ENCODE data around the gene HABP4. TPM values are rescaled to one million over a fixed set of nuclear protein-coding genes. Genes with fewer than 3 reads are reported as not detected.

Gene HABP4
- total RNA-seq, 1 experiment from 2014 or later, result 41.0 TPM

DNA sequence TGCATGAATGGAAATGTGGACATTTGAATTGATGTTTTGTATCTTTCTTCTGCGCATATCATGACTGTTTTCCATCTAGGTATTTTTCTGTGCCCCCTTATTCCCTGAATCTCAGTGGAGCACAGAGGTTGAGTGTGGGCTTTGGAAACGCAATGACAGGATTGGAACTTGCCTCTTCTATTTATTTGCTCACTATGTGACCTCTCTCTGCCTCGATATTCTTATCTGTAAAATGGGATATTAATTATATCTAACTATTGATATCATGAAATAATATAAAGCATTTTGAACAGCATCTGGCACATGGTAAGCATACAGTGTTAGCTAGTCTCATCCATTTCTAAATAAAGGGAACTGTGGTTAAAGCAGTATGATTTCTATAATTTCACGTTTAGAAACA, 26.0 kb downstream of the HABP4 start:
- DNase-seq (ENCODE audit: low spot score), result no peak

DNA sequence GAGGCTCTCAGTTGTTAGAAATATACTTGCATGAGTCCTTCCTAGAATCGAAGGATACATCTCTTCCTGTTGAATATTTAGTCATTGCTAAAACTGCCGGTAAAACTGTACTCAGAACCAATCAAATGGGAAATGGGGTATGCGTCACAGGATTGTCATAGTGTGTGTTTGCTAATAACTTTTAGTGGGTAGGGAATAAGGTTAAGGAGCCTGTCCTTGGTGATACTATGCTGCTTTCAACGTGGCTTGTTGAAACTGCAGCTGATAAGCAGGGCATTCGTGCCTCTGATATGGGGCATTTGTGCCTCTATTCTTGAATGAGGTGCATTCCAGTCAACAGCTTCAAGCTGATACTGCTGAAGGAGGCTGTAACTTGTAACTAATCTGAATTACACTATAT, 26.6 kb downstream of the HABP4 start:
- peak; percentile 45 for DNase-seq (ENCODE audit: low spot score)

DNA sequence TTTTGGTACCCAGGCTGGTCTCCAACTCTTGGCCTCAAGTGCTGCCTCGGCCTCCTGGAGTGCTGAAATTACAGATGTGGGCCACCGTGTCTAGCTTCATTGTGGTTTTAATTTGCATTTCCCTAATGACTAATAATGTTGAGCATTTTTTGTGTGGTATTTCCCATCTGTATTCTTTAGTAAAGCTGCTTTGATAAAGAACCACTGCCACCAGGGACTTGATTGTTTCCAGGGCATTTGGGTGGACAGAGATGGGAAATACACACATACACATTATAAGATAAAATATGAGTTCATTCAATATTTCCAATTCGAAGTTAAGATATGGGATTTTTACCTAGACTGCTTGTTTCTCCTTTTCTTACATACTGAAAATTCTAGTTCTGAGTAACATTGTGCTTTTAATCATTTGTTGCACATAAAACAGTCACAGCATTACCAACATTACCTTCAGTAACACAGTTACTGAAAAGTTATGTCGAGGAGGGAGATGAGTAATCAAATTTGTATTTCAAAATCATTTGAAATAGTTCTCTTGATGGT, 28.9 kb downstream of the HABP4 start:
- DNase-seq (ENCODE audit: low spot score), result no peak

DNA sequence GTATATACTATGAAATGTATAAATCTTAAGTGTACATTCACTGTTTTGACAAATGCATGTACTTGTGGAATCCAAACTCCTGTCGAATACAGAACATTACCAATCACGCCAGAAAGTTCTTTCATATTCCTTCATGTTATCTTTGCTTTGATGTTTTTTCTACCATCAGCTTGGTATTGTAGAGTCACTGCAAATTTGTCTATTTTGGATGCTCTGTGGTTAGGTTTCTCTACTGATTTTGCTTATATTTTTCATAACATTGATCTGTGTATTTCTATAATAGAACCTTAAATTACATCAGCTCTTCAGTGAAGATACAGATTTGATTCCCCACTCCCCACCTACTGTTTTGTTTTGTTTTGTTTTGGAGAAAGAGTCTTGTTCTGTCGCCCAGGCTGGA, 30.8 kb downstream of the HABP4 start:
- DNase-seq (ENCODE audit: low spot score), result no peak

DNA sequence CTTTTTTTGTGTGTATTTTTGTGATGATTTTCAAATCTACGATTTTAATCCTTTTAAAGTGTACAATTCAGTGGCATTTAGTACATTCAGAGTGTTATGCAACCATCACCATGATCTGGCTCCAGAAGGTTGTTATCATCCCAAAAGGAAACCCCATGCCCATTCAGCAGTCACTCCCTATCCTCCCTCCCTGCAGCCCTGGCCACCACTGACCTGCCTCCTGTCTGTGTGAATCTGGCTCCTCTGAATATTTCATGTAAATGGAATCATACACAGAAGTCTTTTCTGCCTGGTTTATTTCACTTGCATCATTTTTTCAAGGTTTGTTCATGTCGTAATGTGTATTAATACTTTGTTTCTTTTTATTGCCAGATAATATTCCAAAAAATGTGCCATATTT, 32.5 kb downstream of the HABP4 start:
- no peak for DNase-seq (ENCODE audit: low spot score)

DNA sequence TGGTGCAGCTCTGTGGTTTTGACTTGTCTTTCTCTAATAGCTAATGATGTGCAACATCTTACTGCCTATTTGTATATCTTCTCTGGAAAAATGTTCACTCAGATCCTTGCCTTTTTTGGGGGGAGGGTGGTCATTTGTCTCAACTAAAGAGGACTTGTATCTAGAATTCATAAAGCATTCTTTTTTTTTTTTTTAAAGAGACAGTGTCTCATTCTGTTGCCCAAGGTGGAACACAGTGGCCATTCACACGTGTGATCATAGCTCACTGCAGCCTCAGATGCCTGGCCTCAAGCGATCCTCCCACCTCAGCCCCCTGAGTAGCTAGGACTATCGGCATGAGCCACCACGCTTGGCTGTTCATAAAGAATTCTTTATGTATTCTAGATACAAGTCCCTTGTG, 33.2 kb downstream of the HABP4 start:
- DNase-seq (ENCODE audit: low spot score), result no peak

DNA sequence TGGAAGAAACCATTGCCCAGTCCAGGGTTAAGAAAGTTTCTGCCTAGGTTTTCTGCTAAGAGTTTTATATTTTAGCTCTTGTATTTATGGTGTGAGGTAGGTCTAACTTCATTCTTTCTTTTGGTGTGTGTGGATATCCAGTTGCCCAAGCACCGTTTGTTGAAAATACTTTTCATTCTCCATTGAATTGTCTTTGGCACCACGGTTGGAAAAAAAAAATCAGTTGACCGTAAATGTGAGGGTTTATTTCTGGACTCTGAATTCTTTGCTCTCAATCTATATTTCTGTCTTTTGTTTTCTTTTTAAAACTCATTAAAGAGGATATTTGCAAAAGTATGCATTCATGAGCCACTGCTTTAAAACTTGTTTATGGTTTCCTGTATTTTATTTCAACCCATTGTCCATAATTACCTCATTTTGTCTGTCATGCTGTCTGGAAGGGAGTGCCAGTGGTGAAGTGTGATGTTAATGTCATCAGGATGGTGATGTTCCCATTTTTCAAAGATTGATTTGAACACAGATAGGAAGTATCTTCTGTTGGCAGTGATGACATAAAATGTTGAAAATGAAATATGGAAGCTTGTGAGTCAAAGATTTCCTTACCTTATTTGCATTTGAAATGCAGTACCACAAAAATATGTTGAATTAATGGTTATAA, 33.9 kb downstream of the HABP4 start:
- no peak for DNase-seq (ENCODE audit: low spot score)

DNA sequence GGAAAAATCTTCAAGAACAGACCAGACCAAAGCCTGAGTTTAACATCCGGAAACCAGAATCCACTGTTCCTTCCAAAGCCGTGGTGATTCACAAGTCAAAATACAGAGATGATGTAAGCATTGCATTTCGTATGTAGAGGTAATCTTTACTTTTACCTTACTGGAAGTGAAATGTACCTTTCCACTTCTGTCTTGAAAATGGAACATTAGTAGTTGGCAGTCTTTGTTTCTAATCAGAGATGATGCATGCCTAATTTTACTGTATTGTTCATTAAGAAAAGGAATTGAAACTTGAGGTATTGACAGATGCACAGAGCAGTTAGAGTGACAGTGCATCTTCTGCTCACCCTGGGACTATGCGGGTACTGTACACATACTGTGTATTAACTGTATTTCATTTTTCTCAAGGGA, 34.6 kb downstream of the HABP4 start:
- DNase-seq (ENCODE audit: low spot score), result no peak

DNA sequence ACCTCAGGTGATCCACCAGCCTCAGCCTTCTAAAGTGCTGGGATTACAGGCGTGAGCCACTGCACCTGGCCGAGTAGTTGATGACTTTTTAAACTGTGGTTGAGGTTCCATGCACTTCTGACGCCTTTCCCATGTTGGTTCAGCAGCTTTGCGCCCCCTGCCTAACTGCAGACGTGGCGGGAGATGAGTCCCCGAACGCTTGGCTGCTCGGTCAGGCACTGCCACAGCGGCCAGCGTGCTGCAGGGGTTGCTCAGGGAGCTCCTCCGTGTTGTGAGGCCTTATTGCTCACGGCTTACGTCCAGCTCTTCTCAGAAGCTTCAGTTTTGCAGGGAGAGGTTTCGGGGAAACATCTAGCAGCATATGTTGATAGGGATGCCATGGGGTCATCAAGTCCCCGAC, 35.3 kb downstream of the HABP4 start:
- no peak for DNase-seq (ENCODE audit: low spot score)

DNA sequence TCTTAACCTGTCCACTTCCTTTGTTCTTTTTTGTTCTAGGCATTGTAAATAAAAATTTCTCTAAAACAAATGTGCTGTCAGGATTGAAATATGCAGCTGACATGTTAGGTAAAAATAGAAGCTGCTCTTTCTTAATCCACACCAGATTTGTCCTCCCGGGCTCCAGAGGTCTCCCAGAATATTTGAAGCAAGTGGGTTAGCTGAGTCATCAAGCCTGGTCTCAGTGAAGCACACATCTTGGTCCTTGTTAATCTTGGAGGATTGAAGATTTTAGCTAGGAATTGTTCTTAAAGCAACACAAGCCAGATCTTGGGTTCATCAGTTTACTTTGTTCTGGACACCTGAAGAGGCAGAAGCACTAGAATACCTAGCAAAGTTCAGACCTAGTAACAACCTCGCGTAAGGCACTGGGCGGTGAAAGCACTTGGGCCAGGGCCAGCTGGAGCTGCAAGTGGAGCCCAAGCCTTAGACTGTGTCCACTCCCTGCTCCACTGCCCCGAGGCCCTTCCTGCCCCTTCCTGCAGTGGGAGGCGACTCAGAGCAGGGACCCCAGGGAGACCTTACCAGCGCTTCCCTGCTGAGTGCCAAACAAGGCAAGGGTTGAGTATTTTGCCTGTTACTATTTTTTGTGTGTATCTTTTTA, 36.5 kb downstream of the HABP4 start:
- DNase-seq (ENCODE audit: low spot score), result peak; percentile 54

DNA sequence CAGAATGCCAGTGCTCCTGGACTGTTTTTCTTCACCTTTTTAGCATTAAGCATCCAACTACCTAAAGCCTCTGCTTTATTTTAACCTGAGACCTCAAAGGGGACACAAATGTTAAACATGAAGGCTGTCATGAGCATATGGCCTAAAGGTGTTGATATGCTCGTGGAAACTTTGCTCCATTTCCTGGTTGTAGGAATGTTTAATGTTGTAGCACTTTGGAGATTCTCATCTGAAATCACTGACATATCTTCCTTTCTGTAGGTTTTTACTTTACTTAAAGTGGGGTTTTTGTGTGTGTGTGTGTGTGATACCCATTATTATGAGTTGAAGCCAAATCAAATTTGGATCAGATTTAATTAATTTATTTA, 37.0 kb downstream of the HABP4 start:
- DNase-seq (ENCODE audit: low spot score), result no peak

DNA sequence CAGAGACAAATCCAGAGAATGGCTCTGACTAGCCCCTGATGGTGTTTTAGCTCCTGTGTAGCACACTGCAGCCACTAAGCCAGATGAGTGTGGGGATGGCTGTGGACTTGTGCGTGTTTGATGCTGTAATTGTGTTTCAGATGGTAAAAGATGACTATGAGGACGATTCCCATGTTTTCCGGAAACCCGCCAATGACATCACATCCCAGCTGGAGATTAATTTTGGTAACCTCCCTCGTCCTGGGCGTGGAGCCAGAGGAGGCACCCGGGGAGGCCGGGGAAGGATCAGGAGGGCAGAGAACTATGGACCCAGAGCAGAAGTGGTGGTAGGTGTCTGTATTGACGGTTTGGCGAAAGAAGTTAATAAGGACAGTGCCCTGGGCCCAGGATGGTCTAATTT, 38.0 kb downstream of the HABP4 start:
- no peak for DNase-seq (ENCODE audit: low spot score)

DNA sequence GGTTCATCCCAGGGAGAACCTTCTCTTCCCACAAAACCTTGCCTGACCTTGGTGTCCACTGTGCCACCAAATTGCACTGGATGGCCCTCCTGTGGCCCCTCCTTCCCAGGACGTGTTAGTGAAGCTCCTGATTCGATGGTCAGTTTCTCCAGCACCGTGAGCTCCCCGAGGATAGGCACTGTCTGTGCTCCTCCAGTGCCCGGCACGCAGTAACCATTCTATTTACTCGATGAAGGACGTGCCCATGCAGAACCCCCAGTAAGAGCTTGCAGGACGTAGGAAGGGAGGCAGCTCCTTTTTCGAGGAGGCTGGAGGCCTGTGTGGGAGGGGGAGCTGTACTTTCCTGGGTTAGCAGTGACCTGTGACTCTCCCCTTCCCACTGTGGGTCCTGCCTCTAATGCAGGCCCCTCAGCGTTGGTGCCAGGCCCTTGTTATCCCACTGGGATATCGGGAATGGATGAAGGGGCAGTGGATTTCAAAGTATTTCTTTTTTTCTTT, 39.6 kb downstream of the HABP4 start:
- DNase-seq (ENCODE audit: low spot score), result no peak

DNA sequence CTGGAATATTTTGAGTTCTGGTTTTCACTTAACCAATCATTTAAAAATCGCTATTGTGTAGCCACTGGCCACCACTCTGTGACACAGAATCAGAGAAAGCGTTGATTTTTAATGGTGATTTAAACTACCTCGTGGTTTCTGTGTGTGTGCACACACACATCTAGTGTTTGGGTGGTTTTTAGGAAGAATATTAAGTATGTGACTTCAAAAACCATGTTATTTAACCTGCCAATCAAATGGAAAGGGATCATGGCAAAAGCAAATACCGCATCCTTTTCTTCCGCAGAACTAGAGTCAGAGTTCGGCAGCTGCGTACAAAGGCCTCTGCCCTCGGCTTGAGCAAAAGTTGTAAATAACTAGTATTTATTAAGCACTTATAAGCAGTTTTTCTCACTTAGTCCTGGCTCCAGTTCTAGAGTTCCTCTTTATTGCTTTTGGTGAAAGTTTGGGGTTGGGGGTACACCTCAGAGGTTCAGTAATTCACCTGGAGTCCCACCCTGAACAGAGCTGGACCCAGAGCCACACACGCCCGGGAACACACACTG, 40.6 kb downstream of the HABP4 start:
- DNase-seq (ENCODE audit: low spot score), result no peak

DNA sequence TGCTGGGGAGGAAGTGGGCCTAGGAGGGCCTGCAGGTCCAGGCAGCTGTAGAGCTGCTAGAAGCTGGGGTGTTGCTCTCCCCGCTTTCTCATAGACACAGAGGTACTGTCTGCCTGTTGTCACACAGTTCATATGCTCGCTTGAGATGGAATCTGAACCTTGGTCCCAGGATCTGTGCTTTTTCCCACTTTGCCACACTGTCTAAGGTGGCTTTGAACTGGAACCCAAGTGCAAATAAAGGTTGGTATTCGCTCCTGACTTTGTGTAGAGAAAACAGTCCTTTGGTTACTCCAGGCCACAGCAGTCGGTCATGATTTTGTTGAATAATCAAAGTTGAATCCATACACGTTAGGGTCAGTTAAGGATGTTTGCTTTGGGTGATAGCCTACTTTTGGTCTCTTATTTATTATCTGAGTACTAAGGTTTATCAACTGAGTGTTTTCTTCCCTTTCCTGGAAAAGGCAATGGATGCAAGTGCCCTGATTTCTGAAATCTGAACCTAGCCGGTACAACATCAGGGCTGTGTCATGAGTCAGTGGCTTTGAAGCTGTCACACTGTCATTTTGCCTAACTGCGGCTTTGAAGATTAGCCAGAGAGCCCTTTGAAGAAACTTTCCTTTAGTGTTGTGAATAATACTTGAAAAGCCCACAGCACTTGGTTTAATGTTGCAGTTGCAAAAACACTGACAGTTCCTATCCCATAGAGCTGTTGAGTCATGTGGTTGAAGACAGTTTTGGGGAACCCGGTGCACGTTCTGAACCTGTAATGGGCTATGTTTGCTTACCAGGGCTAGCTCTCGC, 41.3 kb downstream of the HABP4 start:
- DNase-seq (ENCODE audit: low spot score), result no peak

DNA sequence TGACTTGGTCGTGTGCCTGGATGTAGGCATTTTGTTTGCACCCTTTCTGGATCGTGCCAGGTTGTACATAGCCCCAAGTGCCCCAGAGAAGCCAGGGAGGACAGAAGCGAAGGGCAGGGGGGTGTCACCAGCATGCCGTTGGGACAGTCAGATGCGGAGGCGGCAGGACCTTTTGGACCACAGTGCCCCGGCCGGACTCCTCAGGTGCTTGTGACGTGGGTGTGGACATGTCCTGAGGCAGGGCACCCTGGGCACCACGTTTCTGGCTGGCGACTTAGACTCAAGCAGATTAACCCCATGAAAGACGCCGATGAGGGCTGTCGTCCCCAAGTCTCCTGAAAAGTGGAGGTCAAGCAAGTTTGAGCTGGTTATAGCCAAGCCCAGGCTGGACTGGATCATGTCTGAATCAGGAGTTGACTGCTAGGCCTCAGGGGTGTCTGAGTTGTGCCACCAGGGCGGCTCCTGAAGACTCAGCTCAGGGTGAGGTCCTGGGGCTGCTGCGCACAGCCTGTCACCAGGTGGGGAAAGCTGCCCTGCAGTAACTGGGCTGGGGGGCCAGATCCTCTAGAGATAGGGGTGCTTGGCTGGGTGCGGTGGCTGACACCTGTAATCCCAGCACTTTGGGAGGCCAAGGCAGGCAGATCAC, 42.0 kb downstream of the HABP4 start:
- DNase-seq (ENCODE audit: low spot score), result no peak

DNA sequence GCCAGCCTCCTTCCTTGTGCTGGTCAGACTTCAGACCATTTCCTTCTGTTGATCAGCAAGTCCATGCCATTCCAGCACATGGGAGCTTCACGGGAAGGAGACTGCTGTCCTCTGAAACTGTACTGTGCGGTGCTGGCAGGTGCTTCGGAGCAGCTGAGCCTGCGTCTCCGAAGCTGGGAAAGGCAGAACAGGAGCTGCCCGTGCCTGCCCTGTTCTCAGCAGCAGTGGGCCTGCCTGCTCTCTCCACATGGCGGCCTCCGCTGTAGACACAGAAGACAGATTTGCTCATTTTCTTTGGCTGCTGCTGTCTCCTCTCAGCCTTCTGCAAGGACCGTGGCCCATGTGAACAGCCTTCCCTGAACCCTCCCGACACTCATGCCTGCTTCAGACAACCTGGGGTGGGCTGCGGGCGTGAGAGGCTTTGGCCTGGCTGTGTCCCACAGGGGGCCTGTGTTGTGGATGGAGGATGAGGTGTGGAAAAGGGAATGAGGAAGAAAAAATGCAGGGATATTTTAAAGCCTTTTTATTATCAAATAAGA, 43.1 kb downstream of the HABP4 start:
- DNase-seq (ENCODE audit: low spot score), result no peak

DNA sequence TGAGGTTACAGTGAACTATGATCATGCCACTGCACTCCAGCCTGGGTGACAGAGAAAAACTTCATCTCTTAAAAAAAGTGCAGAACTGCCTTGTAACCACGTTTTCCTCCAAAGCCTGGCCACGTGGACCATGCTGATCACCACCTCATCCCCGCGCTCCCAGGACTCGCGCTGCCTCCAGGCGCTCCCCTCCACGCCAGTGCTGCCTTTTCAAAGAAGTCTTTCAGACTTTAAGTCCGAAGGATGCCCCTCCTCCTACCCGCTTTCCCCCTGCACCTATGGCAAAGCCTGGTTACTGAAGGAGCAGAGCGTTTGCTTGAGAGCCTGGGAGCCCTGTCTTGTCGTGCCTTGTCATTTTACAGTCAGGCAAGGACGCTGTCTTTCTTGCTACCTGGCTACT, 43.8 kb downstream of the HABP4 start:
- DNase-seq (ENCODE audit: low spot score), result no peak

DNA sequence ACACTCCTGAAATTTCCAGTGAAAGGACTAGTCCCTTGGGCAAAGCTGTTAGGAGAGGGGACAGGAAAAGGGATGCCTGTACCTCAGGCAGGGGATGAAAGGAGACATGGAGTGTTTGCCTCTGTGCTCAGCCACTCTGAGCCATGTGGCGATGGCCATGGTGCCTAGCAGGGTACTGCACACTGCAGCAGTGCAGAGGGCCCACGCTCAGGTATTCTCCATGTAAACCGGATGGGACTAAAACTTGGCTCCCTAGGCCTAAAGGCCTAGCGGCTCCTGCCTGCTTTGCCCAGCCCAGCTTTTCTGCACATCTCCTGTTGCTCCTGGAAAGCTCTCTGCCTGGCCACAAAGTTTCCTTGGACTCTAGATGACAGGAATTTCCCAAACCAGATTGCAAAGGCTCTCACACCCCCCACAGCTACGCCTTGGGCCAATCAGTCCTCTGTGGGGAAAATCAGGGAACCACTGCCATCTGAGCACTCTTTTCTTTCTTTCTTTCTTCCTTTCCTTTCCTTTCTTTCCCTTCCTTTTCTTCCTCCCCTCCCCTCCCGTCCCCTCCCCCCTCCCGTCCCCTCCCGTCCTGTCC, 44.3 kb downstream of the HABP4 start:
- DNase-seq (ENCODE audit: low spot score), result no peak

DNA sequence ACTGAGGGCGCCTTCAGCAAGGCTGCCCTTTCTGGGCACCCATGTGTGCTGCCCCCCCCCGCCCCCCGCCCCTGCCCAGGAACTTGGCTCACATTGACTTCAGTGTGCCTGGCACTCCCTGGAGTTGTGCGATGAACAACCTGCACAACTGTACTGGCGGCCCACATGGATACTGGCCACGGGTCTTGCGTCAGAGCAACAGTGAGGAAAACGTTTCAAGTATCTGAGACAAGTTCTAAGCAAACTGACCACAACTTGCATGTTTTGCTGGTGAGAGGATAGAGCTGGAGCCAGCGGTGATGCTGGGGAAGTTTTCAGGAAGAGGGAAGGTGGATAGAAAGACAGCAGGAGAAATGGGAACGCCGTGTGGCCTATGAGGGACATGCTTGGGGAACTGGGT, 45.4 kb downstream of the HABP4 start:
- peak; percentile 14 for DNase-seq (ENCODE audit: low spot score)
